Measurements from ENCODE around the gene TOX3. TPM values are rescaled to one million over a fixed set of nuclear protein-coding genes. Genes with fewer than 3 reads are reported as not detected.

The TOX3 gene
- total and polyA plus RNA-seq, 2 donors (not counting 3 experiments of a cell fraction or from before 2014, with no cell fraction given): not detected

DNA sequence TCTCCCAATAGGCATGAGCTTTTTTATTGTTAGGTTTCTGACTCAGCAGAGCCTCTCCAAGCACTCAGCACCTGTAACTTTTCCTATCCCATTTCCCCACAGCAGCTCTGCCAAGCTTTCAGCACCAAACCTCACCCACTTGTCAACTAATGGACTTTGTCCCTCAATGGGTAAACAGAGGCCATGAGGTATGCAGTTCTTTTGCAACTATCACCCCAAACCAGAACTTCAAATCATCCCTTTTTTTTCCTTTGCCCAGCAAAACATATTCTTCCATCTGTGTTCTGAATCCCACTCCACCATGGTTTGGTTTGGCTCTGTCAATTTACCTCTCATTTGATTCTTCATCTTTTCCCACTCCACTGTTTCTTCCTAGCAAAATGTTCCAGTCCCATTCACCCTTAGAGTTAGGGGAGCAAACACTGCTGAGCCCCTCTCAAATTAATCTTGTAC is 58.1 kb downstream of the TOX3 start:
- intact Hi-C loops (cut with micrococcal nuclease) (no loop called here), dilution Hi-C loops (cut with MboI; ENCODE audit: extremely low pct_ligation_motif_present, low sequenced_read_pairs) (no loop called here)
- Histone ChIP-seq H3K4me3 (replicated peaks in 1 of 3; ENCODE audit: insufficient read depth in 1 of 3, low read depth in 1 of 3, low read length in 3 of 3) (no peak overlapping the region), H3K4me2 (ENCODE audit: insufficient read depth, low read length) (no peak overlapping the region), H3K36me3 (ENCODE audit: control insufficient read depth in 2 of 2, extremely low read depth in 1 of 2, insufficient read depth in 2 of 2, low read length in 2 of 2) (no peaks in the 10 kb centered on the region), H3K79me2 (ENCODE audit: control insufficient read depth, insufficient read depth, low read length) (no peaks in the 10 kb centered on the region), H2AFZ (ENCODE audit: low read depth, low read length) (no peak overlapping the region), H3K27me3 (ENCODE audit: control insufficient read depth in 2 of 2, insufficient read depth in 2 of 2, low read length in 2 of 2) (no peaks in the 10 kb centered on the region), H3K27ac (ENCODE audit: insufficient read depth, low read depth, low read length) (no peak overlapping the region), H3K4me1 (ENCODE audit: control insufficient read depth, extremely low read depth, insufficient read depth, low read length) (no peaks in the 10 kb centered on the region), H3K9ac (replicated peaks; ENCODE audit: extremely low read depth, insufficient read depth, low read length) (no peak overlapping the region), H3K9me3 (replicated peaks; ENCODE audit: control insufficient read depth, insufficient read depth, low read length) (peaks cover 5% of the 10 kb centered on the region), H4K20me1 (replicated peaks; ENCODE audit: control insufficient read depth, extremely low read depth, insufficient read depth, low read length) (no peaks in the 10 kb centered on the region), H3K9me1 (replicated peaks; ENCODE audit: control insufficient read depth, extremely low read depth, insufficient read depth, low read length) (no peaks in the 10 kb centered on the region)
- FAIRE-seq (no peak), DNase-seq (ENCODE audit: low read depth, low spot score) (no peak)
- TF ChIP-seq FOS (IDR thresholded peaks at IDR 0.05; ENCODE audit: borderline replicate concordance, insufficient read depth, low read length): no peak
- TF ChIP-seq JUN (IDR thresholded peaks at IDR 0.05; ENCODE audit: borderline replicate concordance, insufficient read depth, insufficient read length, low read depth): no peak
- TF ChIP-seq GATA2 (IDR thresholded peaks at IDR 0.05; ENCODE audit: insufficient read depth, insufficient read length, low read depth, low read length): no peak
- no peak for TF ChIP-seq EZH2 (IDR thresholded peaks at IDR 0.05; ENCODE audit: borderline replicate concordance, low read depth, low read length, severe bottlenecking)
- TF ChIP-seq POLR2AphosphoS5 (IDR thresholded peaks at IDR 0.05; ENCODE audit: insufficient read depth, low read depth, low read length): no peak
- TF ChIP-seq, protein P1, sequence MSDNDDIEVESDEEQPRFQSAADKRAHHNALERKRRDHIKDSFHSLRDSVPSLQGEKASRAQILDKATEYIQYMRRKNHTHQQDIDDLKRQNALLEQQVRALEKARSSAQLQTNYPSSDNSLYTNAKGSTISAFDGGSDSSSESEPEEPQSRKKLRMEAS (IDR thresholded peaks at IDR 0.05; ENCODE audit: insufficient read depth, insufficient read length): no peak
- no peak for TF ChIP-seq MYC (IDR thresholded peaks at IDR 0.05; ENCODE audit: low read depth, low read length)
- TF ChIP-seq, protein P2, sequence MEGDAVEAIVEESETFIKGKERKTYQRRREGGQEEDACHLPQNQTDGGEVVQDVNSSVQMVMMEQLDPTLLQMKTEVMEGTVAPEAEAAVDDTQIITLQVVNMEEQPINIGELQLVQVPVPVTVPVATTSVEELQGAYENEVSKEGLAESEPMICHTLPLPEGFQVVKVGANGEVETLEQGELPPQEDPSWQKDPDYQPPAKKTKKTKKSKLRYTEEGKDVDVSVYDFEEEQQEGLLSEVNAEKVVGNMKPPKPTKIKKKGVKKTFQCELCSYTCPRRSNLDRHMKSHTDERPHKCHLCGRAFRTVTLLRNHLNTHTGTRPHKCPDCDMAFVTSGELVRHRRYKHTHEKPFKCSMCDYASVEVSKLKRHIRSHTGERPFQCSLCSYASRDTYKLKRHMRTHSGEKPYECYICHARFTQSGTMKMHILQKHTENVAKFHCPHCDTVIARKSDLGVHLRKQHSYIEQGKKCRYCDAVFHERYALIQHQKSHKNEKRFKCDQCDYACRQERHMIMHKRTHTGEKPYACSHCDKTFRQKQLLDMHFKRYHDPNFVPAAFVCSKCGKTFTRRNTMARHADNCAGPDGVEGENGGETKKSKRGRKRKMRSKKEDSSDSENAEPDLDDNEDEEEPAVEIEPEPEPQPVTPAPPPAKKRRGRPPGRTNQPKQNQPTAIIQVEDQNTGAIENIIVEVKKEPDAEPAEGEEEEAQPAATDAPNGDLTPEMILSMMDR (IDR thresholded peaks at IDR 0.05; ENCODE audit: extremely low read depth in 1 of 2, insufficient read depth in 1 of 2, low read depth in 1 of 2, low read length in 2 of 2): no peak
- TF ChIP-seq POLR2A (IDR thresholded peaks at IDR 0.05; ENCODE audit: low read depth, low read length): no peak
- BruUV-seq (replicated peaks): no TSS peak
- ChIA-PET POLR2A (no interaction called here), CTCF (no interaction called here)
